Activated CD4-positive, alpha-beta T cell treated with anti-CD3 and anti-CD28 coated beads, Interleukin-2, amount 10 ng/mL, durations not matched to agents 7 days and 5 days (primary cell): Measurements from ENCODE around the gene EEFSEC. TPM values are rescaled to one million over a fixed set of nuclear protein-coding genes. Genes with fewer than 3 reads are reported as not detected.

Source experiments
- CTCF ChIA-PET: fragments of 350-600 bp; sonication (Branson Sonifier 250); formaldehyde crosslinking; loops from one replicate; lab custom pipeline; 2021; ENCODE audit warnings: antibody characterized with exemption; lab: Charles Lee
- POLR2A ChIA-PET: fragments of 350-600 bp; sonication (Branson Sonifier 250); formaldehyde crosslinking; loops from one replicate; lab custom pipeline; 2021; ENCODE audit warnings: antibody characterized with exemption; lab: Charles Lee
- DNase-seq: peaks from one replicate; pipeline ENCODE4 v3.0.0-alpha.2; 2020
- H3K27ac Mint-ChIP-seq: one replicate; pipeline ENCODE4 v1.8.0; 2021; ENCODE audit warnings: mild to moderate bottlenecking, moderate library complexity, mixed read lengths
- H3K27me3 Mint-ChIP-seq: one replicate; pipeline ENCODE4 v1.8.0; 2021; ENCODE audit warnings: mixed read lengths
- H3K36me3 Mint-ChIP-seq: one replicate; pipeline ENCODE4 v1.8.0; 2021; ENCODE audit warnings: low read depth, mixed read lengths
- H3K4me1 Mint-ChIP-seq: one replicate; pipeline ENCODE4 v1.8.0; 2021; ENCODE audit warnings: mixed read lengths
- H3K4me3 Mint-ChIP-seq: one replicate; pipeline ENCODE4 v1.8.0; 2021; ENCODE audit warnings: mild to moderate bottlenecking, moderate library complexity, mixed read lengths
- H3K9me3 Mint-ChIP-seq: one replicate; pipeline ENCODE4 v1.8.0; 2021; ENCODE audit warnings: mixed read lengths
- total RNA-seq, 2 experiments: library from RNA; stranded (reverse); gene quantifications; one replicate each; pipeline ENCODE4 v1.2.3, GENCODE V29; 2021

The EEFSEC gene
- total RNA-seq, 2 experiments from 2014 or later, result 16.6 to 17.1 TPM

DNA sequence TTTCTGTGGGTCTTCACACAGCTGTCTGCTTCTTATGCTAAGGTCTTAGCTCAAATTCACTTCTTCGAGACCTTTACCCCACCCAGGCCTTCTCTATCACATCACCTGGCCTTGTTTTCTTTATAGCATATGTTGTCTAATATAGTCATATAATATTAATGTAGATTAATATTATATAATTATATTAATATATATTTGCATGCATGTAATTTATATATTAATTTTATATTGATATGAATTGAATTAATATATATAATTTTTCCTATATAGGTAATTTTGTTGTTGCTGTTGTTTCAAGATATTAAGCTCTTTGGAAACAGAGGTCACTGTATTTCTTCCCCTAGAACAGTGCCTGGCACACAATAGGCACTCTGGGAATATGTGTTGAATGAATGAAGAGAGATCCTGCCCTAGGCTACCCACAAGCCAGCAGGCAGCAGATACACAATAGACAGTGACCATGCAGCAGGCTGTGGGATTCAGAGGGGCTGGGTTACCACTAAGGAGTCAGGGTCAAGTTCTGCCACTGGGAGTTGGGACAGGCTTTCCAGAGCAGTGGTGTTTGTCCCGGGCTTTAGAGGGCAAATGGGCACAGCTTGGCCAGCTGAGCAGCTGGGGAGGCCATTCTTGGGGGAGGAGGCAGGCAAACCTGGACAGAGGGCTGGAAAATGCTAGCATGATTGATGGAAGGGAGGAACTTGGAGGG is 187.1 kb downstream of the EEFSEC start:
- no peak overlapping the region for H3K4me3 Mint-ChIP-seq
- DNase-seq, result no peak
- H3K27me3 Mint-ChIP-seq, result no peaks in the 10 kb centered on the region
- H3K9me3 Mint-ChIP-seq, result no peaks in the 10 kb centered on the region
- no peak overlapping the region for H3K27ac Mint-ChIP-seq
- ChIA-PET POLR2A (no interaction called here), CTCF (no interaction called here)
- H3K36me3 Mint-ChIP-seq, result no peaks in the 10 kb centered on the region
- H3K4me1 Mint-ChIP-seq, result no peaks in the 10 kb centered on the region

DNA sequence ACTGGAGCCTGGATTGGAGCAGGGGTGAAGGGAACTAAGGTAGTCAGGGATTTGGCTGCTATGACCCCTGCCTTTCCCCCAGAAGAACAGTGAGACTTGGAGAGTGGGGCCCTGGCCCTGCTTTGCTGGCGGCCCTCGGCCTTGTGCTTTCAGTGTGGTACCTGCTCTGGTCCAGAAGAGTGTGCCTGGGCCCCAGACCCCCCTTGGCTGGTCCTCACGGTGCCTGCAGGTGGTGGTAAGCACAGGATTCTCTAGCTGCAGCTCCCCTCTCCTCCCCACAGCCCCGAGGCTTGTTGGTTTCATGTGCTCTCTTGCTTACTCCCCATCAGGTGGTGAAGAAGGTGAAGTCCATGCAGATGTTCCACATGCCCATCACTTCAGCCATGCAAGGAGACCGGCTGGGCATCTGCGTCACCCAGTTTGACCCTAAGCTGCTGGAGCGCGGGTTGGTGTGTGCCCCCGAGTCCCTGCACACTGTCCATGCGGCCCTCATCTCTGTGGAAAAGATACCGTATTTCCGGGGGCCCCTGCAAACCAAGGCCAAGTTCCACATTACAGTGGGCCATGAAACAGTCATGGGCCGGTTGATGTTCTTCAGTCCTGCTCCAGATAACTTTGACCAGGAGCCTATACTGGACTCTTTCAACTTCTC is 187.7 kb downstream of the EEFSEC start:
- H3K9me3 Mint-ChIP-seq, result no peaks in the 10 kb centered on the region
- CTCF ChIA-PET, result no interaction called here
- no peaks in the 10 kb centered on the region for H3K4me1 Mint-ChIP-seq
- no peaks in the 10 kb centered on the region for H3K36me3 Mint-ChIP-seq
- POLR2A ChIA-PET, result no interaction called here
- no peaks in the 10 kb centered on the region for H3K27me3 Mint-ChIP-seq
- no peak for DNase-seq
- H3K27ac Mint-ChIP-seq, result no peak overlapping the region
- H3K4me3 Mint-ChIP-seq, result no peak overlapping the region

DNA sequence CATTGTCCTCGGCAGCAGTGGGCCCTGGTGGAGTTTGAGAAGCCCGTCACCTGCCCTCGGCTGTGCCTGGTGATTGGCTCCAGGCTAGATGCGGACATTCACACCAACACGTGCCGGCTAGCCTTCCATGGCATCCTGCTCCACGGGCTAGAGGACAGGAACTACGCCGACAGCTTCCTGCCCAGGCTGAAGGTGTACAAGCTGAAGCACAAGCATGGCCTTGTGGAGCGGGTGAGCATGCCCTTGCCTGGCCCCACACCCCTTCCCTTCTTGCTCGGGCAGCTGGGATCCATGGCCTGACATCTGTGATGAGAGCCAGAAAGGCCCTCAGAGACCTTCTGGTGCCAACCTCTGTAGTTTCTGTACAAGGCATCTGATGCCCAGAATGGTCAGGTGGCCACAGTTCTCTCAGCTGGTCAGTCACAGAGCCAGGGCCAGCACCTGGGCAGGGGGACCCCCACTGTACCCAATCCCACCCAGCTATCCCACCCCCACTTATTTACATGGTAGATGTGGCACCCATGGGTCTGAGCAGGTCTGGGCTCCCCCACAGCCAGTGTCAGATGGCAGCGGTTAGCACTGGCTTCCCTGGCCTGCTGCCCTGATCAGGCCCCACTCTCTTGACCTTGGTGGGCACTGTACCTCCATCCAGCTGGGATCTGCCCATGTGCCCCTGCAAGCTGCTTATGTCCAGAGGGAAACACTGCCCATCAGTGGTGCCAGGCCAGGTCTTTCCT is 188.5 kb downstream of the EEFSEC start:
- no peak for DNase-seq
- H3K4me3 Mint-ChIP-seq, result no peak overlapping the region
- no peak overlapping the region for H3K27ac Mint-ChIP-seq
- CTCF ChIA-PET, result interaction anchor here (0.6 kb wide), 1 partner anchor 1760 kb away, joined by 3 read pairs; no protein-coding TSS in a partner anchor
- H3K9me3 Mint-ChIP-seq, result no peaks in the 10 kb centered on the region
- H3K36me3 Mint-ChIP-seq, result no peaks in the 10 kb centered on the region
- H3K4me1 Mint-ChIP-seq, result no peaks in the 10 kb centered on the region
- POLR2A ChIA-PET, result no interaction called here
- no peaks in the 10 kb centered on the region for H3K27me3 Mint-ChIP-seq

DNA sequence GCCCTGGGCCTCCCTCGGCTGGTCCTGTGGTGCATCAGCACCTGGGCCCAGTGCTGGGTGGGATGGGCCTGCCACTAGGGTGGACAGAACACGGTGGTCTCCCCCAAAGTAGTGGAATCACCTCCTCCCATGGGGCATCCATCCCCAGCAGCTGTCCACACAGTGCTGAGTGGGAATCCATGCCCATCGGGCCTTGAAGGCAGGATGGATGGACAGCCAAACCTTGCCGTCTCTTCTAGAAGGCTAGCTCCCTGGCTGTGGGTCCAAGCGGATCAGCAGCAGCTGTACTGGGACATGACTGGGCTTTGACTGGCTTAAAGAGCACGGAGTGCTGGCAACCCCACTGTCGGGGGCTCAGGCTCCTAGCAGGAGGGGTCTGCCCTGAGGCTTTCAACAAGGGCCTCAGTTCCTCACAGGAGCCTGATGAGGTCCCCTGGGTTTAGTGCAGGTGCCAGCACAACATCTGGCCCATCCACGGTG is 189.5 kb downstream of the EEFSEC start:
- Mint-ChIP-seq H3K4me3 (no peak overlapping the region), H3K27me3 (no peaks in the 10 kb centered on the region), H3K4me1 (no peaks in the 10 kb centered on the region), H3K36me3 (no peaks in the 10 kb centered on the region), H3K9me3 (no peaks in the 10 kb centered on the region), H3K27ac (no peak overlapping the region)
- CTCF ChIA-PET, result no interaction called here
- no peak for DNase-seq
- POLR2A ChIA-PET, result no interaction called here

DNA sequence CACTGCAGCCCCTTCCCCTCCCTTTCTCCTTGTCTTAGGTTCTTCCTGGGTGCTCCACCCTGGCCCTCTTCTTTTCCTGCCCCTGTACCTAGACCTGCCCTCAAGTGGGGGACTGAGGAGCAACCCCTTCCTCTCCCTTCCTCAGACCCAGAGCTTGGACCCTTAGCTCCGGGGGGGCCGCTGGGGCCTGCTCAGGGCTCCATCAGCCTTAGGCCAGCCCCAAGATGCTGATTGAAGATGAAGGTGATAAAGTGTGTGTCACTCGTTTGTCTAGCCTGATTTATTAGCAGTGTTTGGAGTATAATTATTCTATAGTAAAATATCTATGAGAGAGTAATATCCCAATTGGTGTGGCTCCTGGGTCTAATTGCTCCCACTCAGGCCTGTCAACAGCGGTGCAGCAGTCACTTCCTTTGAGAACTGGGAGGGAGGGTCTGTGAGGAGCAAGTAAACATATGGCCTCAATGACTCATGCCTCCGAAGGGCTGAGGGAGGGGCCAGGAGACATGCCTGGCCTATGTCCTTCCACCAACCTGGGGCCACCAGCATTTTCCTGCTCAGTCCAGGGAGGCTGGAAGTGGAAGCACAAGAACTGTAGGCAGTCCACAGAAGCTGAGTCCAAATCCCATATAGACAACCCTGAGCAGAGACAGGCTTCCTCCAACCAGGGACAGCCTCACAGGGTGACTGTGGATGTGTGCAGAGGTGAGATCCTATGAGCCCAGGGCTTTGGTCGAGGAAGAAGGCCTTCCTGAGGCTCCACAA is 190.2 kb downstream of the EEFSEC start:
- H3K36me3 Mint-ChIP-seq, result no peaks in the 10 kb centered on the region
- ChIA-PET CTCF (interaction anchor here (1.5 kb wide), 1 partner anchor 19 kb away, joined by 3 read pairs; no protein-coding TSS in a partner anchor), POLR2A (no interaction called here)
- H3K27me3 Mint-ChIP-seq, result no peaks in the 10 kb centered on the region
- H3K4me1 Mint-ChIP-seq, result no peaks in the 10 kb centered on the region
- H3K27ac Mint-ChIP-seq, result no peak overlapping the region
- no peaks in the 10 kb centered on the region for H3K9me3 Mint-ChIP-seq
- no peak for DNase-seq
- H3K4me3 Mint-ChIP-seq, result no peak overlapping the region

DNA sequence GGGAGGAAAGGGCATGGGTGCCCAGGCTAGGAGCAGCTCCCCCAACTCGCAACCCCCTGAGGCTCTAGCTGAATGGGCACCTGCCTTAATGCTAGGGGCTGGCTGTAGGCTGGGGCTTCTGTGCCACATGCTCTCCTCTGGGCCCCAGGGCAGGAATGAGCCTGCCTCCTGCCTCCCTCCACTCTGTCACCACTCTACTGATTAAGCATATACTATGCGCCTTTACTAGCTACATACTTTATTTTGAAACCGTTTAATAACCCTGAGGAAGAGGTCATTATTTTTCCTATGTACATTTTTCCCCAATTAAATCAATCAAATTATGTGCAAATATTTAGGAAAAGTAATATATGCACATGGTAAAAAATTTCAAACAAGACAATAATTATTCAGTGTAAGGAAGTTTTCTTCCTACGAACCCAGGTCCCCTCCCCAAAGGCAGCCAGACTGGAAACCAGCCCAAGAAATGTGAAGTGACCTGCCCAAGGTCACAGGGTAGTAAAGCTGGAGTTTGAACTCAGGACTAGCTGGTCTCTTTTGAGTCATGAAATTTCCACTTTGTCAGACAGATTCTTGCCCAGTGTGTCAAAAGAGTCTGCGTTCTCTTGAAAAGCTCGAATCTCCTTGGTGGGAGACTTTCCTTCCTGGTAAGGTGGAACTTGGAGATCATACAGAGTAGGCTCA is 190.9 kb downstream of the EEFSEC start:
- POLR2A ChIA-PET, result interaction anchor here (0.7 kb wide), 1 partner anchor 8 kb away, joined by 3 read pairs; no protein-coding TSS in a partner anchor
- H3K4me3 Mint-ChIP-seq, result no peak overlapping the region

DNA sequence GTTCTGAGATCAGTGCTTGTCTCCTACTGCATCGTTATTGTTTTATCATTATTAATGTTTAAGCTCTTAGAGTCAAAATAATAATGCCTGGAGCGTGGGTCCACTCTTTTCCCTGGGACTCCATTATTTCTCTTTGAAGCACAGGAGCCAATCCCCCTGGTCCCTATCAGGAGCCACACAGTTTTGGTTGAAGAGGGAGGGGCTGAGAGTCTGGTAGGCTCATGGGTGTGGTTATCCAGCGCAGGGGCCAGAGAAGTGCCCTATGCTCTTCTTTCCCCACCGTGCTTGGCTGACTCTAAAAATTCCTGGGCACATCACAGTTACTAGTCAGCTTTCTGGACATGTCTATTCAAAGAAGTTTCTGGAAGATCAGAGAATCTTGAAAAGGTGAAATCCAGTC is 191.9 kb downstream of the EEFSEC start:
- DNase-seq, result no peak
- ChIA-PET CTCF (interaction anchor here (1.5 to 1.9 kb wide), 2 partner anchors 10 to 17 kb away, joined by 3 to 4 read pairs; no protein-coding TSS in a partner anchor), POLR2A (no interaction called here)
- H3K27ac Mint-ChIP-seq, result no peak overlapping the region
- H3K36me3 Mint-ChIP-seq, result no peaks in the 10 kb centered on the region
- H3K9me3 Mint-ChIP-seq, result no peaks in the 10 kb centered on the region
- H3K4me3 Mint-ChIP-seq, result no peak overlapping the region
- no peaks in the 10 kb centered on the region for H3K4me1 Mint-ChIP-seq
- no peaks in the 10 kb centered on the region for H3K27me3 Mint-ChIP-seq

More for the DNA sequence above, 190.9 kb downstream of the EEFSEC start:
- Mint-ChIP-seq H3K9me3 (no peaks in the 10 kb centered on the region), H3K4me1 (no peaks in the 10 kb centered on the region), H3K36me3 (no peaks in the 10 kb centered on the region), H3K27ac (no peak overlapping the region), H3K27me3 (no peaks in the 10 kb centered on the region)
- no peak for DNase-seq
- CTCF ChIA-PET, result interaction anchor here (1.5 kb wide), 1 partner anchor 18 kb away, joined by 3 read pairs; no protein-coding TSS in a partner anchor

DNA sequence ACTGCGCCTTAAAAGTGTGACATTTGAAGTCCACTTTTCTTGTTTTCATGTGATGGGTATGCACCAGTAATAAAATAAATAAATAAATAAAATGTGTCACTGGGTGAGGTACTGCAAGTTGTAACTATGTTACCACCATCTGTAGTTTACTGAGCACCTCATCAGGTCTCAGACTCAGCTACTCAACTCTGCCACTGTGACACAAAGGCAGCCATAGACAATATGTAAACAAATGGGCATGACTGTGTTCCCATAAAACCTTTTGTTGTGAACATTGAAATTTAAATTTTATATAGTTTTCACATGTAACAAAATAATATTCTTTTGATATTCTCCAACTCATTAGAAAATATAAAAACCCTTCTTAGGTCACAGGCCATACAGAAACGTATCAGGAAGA is 193.3 kb downstream of the EEFSEC start:
- CTCF ChIA-PET, result interaction anchor here (1.9 kb wide), 1 partner anchor 11 kb away, joined by 4 read pairs; no protein-coding TSS in a partner anchor
- no peak overlapping the region for H3K27ac Mint-ChIP-seq
- POLR2A ChIA-PET, result no interaction called here
- no peaks in the 10 kb centered on the region for H3K36me3 Mint-ChIP-seq
- DNase-seq, result no peak
- no peaks in the 10 kb centered on the region for H3K27me3 Mint-ChIP-seq
- H3K4me3 Mint-ChIP-seq, result no peak overlapping the region
- H3K4me1 Mint-ChIP-seq, result no peaks in the 10 kb centered on the region
- no peaks in the 10 kb centered on the region for H3K9me3 Mint-ChIP-seq

DNA sequence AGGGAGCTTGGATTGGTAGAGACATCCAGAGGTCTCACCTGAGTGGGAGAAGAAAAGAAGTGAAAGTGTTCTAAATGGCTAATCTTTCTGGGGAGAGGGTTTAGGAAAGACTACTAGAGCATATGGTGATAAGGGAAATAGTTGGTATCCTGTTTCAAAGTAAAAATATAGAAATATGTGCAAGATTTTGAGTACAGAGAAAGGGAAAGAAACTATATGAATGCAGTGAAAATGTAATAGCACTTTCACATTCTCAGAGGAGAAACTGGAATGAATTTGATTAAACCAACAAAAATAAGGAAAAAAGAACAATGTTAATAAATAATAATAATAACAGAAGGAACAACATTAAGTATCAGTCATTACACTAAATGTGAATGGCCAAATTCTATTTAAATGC is 194.0 kb downstream of the EEFSEC start:
- no peak overlapping the region for H3K4me3 Mint-ChIP-seq
- no peak overlapping the region for H3K27ac Mint-ChIP-seq
- no peaks in the 10 kb centered on the region for H3K36me3 Mint-ChIP-seq
- POLR2A ChIA-PET, result no interaction called here
- DNase-seq, result no peak
- H3K27me3 Mint-ChIP-seq, result no peaks in the 10 kb centered on the region
- H3K9me3 Mint-ChIP-seq, result no peaks in the 10 kb centered on the region
- CTCF ChIA-PET, result interaction anchor here (0.6 kb wide), 2 partner anchors 75 to 329 kb away, joined by 3 read pairs; no protein-coding TSS in a partner anchor
- H3K4me1 Mint-ChIP-seq, result no peaks in the 10 kb centered on the region

DNA sequence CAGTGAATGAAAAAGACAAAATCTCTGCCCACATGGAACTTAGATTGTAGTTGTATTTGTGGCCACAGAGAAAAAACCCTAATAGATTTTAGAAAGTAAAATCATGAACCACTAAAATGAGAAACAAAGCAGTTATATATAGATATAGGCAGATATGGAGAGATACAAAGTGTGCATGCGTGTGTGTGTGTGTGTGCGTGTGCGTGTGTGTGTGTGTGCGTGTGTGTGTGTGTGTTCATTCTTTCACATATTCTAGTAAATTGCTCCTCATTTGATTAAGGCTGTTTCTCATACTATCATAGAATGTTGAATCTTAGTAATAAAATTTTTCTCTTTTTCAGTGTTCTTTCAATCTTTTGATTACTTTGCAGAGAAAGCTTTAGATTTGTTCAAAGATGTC is 194.8 kb downstream of the EEFSEC start:
- DNase-seq, result no peak
- Mint-ChIP-seq H3K36me3 (no peaks in the 10 kb centered on the region), H3K9me3 (no peaks in the 10 kb centered on the region), H3K27me3 (no peaks in the 10 kb centered on the region), H3K27ac (peak overlapping the region; percentile 20), H3K4me3 (no peak overlapping the region), H3K4me1 (no peaks in the 10 kb centered on the region)
- ChIA-PET CTCF (no interaction called here), POLR2A (no interaction called here)

DNA sequence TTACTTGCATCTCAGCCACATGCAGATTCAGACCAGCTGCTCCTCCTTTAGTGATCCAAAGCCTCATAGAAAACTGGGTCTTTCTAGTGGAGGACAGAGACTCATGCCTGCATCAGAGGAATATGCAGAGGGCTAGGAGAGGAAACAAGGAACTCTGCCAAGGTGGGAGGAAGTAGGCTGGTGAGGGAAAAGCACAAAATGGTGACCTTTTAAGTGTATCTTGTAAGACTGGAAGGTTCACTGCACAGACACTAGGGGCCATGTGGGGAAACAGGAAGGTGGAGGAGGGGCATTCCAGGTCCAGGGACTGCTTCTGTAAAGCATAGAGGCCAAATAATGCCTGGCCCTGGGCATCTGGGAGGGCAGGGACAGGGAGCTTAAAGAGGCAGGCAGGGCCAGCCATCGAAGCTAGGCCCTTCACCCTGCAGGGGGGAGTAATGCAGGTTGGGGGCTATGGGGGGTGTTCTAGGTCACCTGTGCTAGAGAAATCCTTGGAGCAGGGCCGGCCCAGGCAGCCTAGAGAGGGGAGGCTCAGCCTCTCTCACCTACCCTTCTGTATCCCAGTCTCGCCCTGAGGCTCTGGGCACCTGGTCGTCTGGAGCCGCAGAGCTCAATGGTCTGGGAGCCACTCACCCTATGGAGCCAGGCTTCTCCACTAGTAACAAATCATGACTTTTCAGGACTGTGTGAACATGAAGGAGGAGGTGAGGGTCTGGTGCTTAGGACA is 195.7 kb downstream of the EEFSEC start:
- Mint-ChIP-seq H3K9me3 (no peaks in the 10 kb centered on the region), H3K4me3 (no peak overlapping the region), H3K27ac (no peak overlapping the region), H3K36me3 (no peaks in the 10 kb centered on the region), H3K27me3 (no peaks in the 10 kb centered on the region), H3K4me1 (no peaks in the 10 kb centered on the region)
- ChIA-PET CTCF (interaction anchor here (0.7 kb wide), 1 partner anchor 602 kb away, joined by 3 read pairs; no protein-coding TSS in a partner anchor), POLR2A (interaction anchor here (0.6 kb wide), 1 partner anchor 49 kb away, joined by 3 read pairs; no protein-coding TSS in a partner anchor)
- no peak for DNase-seq
